ENCODE measurements around the gene ACSL1.

Gene ACSL1

DNA sequence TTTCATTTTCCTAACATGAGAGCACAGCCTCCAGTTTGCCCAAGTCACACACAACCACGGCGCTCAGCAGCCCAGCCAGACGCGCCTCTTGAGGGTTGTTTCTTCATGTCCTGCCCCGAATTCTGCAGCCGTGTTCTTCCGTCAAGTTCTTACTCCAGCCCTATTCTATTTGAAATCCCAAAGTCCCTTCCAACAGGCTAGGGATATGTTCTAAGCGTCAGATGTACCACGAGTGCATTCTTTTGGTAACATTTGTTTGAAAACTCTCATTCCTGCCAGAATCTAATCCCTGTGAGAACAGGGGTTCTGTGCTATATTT, 23.1 kb downstream of the ACSL1 start:
- TF ChIP-seq, protein P1, sequence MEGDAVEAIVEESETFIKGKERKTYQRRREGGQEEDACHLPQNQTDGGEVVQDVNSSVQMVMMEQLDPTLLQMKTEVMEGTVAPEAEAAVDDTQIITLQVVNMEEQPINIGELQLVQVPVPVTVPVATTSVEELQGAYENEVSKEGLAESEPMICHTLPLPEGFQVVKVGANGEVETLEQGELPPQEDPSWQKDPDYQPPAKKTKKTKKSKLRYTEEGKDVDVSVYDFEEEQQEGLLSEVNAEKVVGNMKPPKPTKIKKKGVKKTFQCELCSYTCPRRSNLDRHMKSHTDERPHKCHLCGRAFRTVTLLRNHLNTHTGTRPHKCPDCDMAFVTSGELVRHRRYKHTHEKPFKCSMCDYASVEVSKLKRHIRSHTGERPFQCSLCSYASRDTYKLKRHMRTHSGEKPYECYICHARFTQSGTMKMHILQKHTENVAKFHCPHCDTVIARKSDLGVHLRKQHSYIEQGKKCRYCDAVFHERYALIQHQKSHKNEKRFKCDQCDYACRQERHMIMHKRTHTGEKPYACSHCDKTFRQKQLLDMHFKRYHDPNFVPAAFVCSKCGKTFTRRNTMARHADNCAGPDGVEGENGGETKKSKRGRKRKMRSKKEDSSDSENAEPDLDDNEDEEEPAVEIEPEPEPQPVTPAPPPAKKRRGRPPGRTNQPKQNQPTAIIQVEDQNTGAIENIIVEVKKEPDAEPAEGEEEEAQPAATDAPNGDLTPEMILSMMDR (IDR thresholded peaks at IDR 0.05; ENCODE audit: low read depth, low read length) = no peak
- no peak for TF ChIP-seq EZH2phosphoT487 (IDR thresholded peaks at IDR 0.05; ENCODE audit: low read depth)
- Histone ChIP-seq H3K4me3 (ENCODE audit: low read length) (no peak overlapping the region), H3K4me1 (ENCODE audit: low read length) (peaks cover 4% of the 10 kb centered on the region; the same call in 1 of the 2 replicates)

GRCh38 chr4:184801781-184802696, 23.7 kb downstream of the ACSL1 start:
- H3K27ac ChIP-seq (ENCODE audit: low read length) = no peak overlapping the region
- TF ChIP-seq, protein P1 (IDR thresholded peaks at IDR 0.05; ENCODE audit: low read depth, low read length) = no peak
- no peak for TF ChIP-seq EZH2phosphoT487 (IDR thresholded peaks at IDR 0.05; ENCODE audit: low read depth)
- no peaks in the 10 kb centered on the region for H3K27me3 ChIP-seq (ENCODE audit: low read depth, low read length)
- peaks cover 4% of the 10 kb centered on the region; the same call in 1 of the 2 replicates for H3K4me1 ChIP-seq (ENCODE audit: low read length)
- H3K9me3 ChIP-seq (ENCODE audit: insufficient read depth, low read length) = no peaks in the 10 kb centered on the region
- no peak overlapping the region for H3K4me3 ChIP-seq (ENCODE audit: low read length)
- H3K36me3 ChIP-seq (replicated peaks; ENCODE audit: low read depth, low read length) = no peaks in the 10 kb centered on the region
- H2AFZ ChIP-seq (ENCODE audit: low read depth, low read length) = no peak overlapping the region
- no peaks in the 10 kb centered on the region for H4K20me1 ChIP-seq (ENCODE audit: insufficient read depth, low read length)
- H3K4me2 ChIP-seq (ENCODE audit: low read length) = no peak overlapping the region
- no peak overlapping the region for H3K9ac ChIP-seq (ENCODE audit: low read length)
- peaks cover 32% of the 10 kb centered on the region for H3K79me2 ChIP-seq (ENCODE audit: low read length)

More for the DNA sequence above, 23.1 kb downstream of the ACSL1 start:
- H3K79me2 ChIP-seq (ENCODE audit: low read length) = peaks cover 37% of the 10 kb centered on the region
- no peak overlapping the region for H3K27ac ChIP-seq (ENCODE audit: low read length)
- H3K27me3 ChIP-seq (ENCODE audit: low read depth, low read length) = no peaks in the 10 kb centered on the region
- no peak overlapping the region for H3K4me2 ChIP-seq (ENCODE audit: low read length)
- no peaks in the 10 kb centered on the region for H4K20me1 ChIP-seq (ENCODE audit: insufficient read depth, low read length)
- H3K9me3 ChIP-seq (ENCODE audit: insufficient read depth, low read length) = no peaks in the 10 kb centered on the region
- H3K36me3 ChIP-seq (replicated peaks; ENCODE audit: low read depth, low read length) = no peaks in the 10 kb centered on the region
- H2AFZ ChIP-seq (ENCODE audit: low read depth, low read length) = no peak overlapping the region
- H3K9ac ChIP-seq (ENCODE audit: low read length) = no peak overlapping the region

DNA sequence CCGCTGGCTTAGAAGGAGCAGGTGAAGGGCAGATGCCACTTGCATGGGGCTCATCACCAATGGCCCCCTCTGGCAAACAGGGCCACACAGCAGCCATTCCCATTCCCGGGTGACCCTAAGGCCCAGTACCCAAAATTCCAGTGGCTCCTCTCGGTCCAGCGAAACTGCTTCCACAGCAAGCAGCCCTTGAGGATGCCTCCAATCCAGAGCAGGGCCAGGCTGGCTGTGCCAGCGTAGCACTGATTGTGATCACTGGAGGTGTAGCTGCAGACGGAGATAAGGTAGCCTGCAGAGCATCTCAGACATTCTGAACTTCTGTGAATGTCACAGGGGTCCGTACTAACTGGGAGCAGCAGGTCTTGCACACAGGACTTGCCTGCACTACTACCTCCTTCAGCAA, 27.3 kb downstream of the ACSL1 start:
- Histone ChIP-seq H3K9me3 (ENCODE audit: insufficient read depth, low read length) (no peaks in the 10 kb centered on the region), H2AFZ (ENCODE audit: low read depth, low read length) (no peak overlapping the region), H3K36me3 (replicated peaks; ENCODE audit: low read depth, low read length) (no peaks in the 10 kb centered on the region), H3K9ac (ENCODE audit: low read length) (no peak overlapping the region), H3K79me2 (ENCODE audit: low read length) (peaks cover 9% of the 10 kb centered on the region), H3K27ac (ENCODE audit: low read length) (no peak overlapping the region), H3K27me3 (ENCODE audit: low read depth, low read length) (no peaks in the 10 kb centered on the region), H3K4me1 (ENCODE audit: low read length) (no peaks in the 10 kb centered on the region), H4K20me1 (ENCODE audit: insufficient read depth, low read length) (no peaks in the 10 kb centered on the region), H3K4me2 (ENCODE audit: low read length) (no peak overlapping the region), H3K4me3 (ENCODE audit: low read length) (no peak overlapping the region)
- no peak for TF ChIP-seq EZH2phosphoT487 (IDR thresholded peaks at IDR 0.05; ENCODE audit: low read depth)
- TF ChIP-seq, protein P1 (IDR thresholded peaks at IDR 0.05; ENCODE audit: low read depth, low read length) = no peak

DNA sequence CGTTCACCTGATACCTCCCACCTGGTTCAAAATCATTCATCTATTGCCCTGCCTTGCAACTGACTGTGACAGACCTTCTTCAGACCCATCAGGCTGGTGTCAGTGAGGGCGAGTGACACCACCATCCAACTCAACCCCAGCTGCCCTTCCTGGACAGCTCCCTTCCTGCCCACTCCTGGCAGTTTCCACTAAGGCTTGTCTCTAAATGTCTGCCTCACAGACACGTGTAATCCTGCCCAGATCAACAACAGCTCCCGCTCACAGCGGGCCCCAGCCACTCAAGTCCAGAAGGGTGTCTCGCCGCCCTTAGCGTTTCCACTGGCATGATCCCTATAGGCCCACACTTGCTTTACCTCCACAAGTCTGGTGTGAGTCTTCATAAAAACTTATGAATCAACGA, 28.9 kb downstream of the ACSL1 start:
- H3K27me3 ChIP-seq (ENCODE audit: low read depth, low read length) = no peaks in the 10 kb centered on the region
- no peak overlapping the region for H3K9ac ChIP-seq (ENCODE audit: low read length)
- H3K4me1 ChIP-seq (ENCODE audit: low read length) = no peaks in the 10 kb centered on the region
- no peaks in the 10 kb centered on the region for H3K36me3 ChIP-seq (replicated peaks; ENCODE audit: low read depth, low read length)
- H3K27ac ChIP-seq (ENCODE audit: low read length) = no peak overlapping the region
- no peaks in the 10 kb centered on the region for H3K9me3 ChIP-seq (ENCODE audit: insufficient read depth, low read length)
- no peaks in the 10 kb centered on the region for H3K79me2 ChIP-seq (ENCODE audit: low read length)
- H3K4me3 ChIP-seq (ENCODE audit: low read length) = no peak overlapping the region
- no peak overlapping the region for H2AFZ ChIP-seq (ENCODE audit: low read depth, low read length)
- TF ChIP-seq, protein P1 (IDR thresholded peaks at IDR 0.05; ENCODE audit: low read depth, low read length) = no peak
- no peak overlapping the region for H3K4me2 ChIP-seq (ENCODE audit: low read length)
- no peaks in the 10 kb centered on the region for H4K20me1 ChIP-seq (ENCODE audit: insufficient read depth, low read length)

Measured in OCI-LY3 (cell line).